GM19468 (cell line): ENCODE measurements around the gene PLIN4.
"Not testable (repeated sequence)": the region's sequence is repeated elsewhere in the genome, so short reads cannot be mapped to it uniquely, and the experiment has no call there.

ENCODE experiments used
- ATAC-seq: cut with Tn5 transposase; IDR thresholded peaks from one replicate; pipeline ENCODE4 v1.9.1; 2021; ENCODE audit warnings: mild to moderate bottlenecking, moderate library complexity, moderate number of reproducible peaks; ENCODE audit not compliant: unreplicated experiment; ENCODE audit errors: extremely low read depth

PLIN4 gene, protein sequence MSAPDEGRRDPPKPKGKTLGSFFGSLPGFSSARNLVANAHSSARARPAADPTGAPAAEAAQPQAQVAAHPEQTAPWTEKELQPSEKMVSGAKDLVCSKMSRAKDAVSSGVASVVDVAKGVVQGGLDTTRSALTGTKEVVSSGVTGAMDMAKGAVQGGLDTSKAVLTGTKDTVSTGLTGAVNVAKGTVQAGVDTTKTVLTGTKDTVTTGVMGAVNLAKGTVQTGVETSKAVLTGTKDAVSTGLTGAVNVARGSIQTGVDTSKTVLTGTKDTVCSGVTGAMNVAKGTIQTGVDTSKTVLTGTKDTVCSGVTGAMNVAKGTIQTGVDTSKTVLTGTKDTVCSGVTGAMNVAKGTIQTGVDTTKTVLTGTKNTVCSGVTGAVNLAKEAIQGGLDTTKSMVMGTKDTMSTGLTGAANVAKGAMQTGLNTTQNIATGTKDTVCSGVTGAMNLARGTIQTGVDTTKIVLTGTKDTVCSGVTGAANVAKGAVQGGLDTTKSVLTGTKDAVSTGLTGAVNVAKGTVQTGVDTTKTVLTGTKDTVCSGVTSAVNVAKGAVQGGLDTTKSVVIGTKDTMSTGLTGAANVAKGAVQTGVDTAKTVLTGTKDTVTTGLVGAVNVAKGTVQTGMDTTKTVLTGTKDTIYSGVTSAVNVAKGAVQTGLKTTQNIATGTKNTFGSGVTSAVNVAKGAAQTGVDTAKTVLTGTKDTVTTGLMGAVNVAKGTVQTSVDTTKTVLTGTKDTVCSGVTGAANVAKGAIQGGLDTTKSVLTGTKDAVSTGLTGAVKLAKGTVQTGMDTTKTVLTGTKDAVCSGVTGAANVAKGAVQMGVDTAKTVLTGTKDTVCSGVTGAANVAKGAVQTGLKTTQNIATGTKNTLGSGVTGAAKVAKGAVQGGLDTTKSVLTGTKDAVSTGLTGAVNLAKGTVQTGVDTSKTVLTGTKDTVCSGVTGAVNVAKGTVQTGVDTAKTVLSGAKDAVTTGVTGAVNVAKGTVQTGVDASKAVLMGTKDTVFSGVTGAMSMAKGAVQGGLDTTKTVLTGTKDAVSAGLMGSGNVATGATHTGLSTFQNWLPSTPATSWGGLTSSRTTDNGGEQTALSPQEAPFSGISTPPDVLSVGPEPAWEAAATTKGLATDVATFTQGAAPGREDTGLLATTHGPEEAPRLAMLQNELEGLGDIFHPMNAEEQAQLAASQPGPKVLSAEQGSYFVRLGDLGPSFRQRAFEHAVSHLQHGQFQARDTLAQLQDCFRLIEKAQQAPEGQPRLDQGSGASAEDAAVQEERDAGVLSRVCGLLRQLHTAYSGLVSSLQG (N-terminal part only)

DNA sequence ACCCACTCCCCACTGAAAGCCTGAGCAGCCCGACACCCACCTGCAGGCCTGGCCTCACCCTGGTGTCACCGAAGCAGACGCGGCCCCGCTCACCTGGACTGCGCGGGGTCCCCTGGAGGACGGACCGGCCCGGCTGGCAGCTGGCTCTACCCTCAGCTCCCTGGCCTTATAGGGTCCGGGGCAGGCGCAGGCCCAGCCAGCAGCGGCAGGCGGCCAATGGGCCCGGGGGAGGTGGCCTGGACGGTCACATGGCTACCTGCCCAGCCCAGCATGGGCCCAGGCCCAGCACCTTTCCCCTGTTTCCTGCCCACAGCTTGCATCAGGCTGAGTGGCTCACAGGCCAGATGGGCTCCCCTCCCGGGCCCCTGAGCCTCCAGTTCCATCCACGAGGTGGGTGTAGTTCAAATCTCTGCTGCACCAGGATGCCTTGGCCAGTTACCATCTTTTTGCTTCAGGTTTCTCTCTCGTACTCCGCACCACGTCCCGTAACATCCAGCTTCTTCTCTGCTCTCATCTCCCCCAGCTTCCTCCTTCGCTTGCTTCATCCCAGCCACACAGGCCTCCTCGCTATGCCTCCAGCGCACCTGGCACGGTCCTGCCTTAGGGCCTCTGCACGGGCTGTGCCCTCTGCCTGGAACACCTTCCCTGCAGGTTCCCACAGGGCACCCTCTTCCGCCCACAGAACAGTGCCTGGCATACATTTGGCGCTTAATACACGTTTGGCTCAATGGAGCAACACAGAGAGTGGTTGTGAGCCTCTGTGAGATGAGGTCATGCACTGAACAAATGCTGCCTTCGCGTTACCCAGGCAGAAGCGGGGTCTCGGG, at the start of gene PLIN4:
TSS of gene PLIN4 (minus strand) at position 142 of the 827 bp plus-strand sequence. CDS start 214 bp downstream, outside the sequence.
- ATAC-seq, result no peak

DNA sequence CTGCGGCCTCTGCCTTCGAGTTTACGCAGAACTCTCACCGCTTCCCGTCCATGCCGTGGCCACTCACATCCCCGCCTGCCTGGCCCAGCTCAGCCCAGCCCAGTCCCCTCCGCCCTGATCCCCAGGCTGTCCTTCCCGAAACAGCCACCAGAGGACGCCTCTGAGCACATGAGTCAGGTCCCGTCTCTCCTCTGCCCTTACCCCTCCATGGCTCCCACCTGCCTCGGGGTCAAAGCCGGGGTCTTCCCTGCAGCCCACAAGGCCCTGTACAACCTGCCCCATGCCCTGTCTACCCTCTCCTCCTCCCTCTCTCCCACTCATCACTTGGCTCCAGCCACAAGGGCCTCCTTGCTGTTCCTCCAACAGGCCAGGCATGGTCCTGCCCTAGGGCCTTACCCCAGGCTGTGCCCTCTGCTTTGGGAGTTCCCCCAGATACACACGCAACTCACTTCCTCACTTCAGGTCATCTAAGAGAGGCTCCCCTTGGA, 49.3 kb upstream of the PLIN4 start:
- no peak for ATAC-seq

DNA sequence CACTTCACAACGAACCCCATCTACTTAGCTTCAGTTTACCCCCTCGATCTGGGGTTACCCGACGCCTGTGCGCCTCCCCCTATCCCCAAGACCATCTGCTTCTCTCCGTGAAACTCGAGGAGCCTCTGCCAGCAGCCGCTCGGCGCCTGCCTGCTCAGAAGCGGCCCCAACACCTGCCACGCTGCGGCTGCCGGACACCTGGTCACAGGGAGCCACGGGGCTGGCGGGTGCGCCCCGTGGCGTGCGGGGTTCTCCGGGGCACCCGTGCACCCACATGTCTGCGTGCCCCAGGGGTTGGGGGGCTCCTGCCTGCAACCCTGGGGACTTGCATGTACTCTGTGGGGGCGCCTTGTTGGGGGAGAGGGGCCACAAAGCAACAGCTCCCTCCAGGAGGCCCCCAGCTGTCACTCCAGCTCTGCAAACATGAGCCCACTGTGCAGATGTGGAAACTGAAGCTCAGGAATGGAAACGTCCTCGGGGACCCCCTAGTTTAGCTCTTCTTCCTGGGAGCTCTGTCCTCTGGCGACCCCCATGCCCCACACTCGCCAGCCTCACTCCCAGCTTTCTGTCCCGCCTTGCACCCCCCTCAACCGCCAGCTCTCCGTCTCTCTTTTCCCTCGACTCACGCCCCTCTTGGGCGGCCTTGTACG, 48.2 kb upstream of the PLIN4 start:
- ATAC-seq, result no peak

DNA sequence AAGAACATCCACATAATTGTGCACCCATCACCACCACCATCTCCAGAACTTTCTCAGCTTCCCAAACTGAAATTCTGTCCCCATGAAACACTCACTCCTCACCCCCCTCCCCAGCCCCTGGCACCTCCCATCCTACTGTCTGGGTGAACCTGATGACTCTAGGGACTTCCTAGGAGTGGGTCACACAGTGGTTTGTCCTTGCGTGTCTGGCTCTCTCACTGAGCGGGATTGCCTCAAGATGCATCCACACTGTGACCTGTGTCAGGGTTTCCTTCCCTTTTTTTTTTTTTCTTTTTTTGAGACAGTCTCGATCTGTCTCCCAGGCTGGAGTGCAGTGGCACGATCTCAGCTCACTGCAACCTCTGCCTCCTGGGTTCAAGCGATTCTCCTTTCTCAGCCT, 45.3 kb upstream of the PLIN4 start:
- not testable (repeated sequence) for ATAC-seq

DNA sequence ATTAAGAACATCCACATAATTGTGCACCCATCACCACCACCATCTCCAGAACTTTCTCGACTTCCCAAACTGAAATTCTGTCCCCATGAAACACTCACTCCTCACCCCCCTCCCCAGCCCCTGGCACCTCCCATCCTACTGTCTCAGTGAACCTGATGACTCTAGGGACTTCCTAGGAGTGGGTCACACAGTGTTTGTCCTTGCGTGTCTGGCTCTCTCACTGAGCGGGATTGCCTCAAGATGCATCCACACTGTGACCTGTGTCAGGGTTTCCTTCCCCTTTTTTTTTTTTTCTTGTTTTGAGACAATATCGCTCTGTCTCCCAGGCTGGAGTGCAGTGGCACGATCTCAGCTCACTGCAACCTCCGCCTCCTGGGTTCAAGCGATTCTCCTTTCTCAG, 43.8 kb upstream of the PLIN4 start:
- ATAC-seq, result not testable (repeated sequence)

DNA sequence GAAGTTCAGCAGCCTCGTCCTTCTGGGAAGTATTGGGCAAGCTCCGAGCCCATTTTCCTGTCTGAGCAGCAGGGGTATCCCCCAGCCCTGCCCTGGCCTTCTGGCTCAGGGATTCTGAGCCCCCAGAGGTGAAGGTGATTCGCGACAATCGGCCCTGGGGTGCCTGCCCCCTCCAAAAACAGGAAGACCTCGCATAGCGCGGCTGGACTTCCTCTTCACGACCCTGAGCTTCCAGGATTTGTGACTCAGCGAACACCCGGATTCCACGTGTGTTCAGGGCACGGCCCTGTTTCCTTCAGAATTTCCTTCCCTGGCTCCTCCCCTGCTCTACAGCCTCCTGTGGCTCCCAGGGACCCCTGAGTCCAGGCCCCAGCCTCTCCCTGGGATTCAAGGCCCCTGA, 41.3 kb upstream of the PLIN4 start, which contains the start of gene SEMA6B:
TSS of gene SEMA6B (minus strand) at position 116 of the 400 bp plus-strand sequence. CDS start 1,227 bp downstream, outside the sequence.
- no peak for ATAC-seq

DNA sequence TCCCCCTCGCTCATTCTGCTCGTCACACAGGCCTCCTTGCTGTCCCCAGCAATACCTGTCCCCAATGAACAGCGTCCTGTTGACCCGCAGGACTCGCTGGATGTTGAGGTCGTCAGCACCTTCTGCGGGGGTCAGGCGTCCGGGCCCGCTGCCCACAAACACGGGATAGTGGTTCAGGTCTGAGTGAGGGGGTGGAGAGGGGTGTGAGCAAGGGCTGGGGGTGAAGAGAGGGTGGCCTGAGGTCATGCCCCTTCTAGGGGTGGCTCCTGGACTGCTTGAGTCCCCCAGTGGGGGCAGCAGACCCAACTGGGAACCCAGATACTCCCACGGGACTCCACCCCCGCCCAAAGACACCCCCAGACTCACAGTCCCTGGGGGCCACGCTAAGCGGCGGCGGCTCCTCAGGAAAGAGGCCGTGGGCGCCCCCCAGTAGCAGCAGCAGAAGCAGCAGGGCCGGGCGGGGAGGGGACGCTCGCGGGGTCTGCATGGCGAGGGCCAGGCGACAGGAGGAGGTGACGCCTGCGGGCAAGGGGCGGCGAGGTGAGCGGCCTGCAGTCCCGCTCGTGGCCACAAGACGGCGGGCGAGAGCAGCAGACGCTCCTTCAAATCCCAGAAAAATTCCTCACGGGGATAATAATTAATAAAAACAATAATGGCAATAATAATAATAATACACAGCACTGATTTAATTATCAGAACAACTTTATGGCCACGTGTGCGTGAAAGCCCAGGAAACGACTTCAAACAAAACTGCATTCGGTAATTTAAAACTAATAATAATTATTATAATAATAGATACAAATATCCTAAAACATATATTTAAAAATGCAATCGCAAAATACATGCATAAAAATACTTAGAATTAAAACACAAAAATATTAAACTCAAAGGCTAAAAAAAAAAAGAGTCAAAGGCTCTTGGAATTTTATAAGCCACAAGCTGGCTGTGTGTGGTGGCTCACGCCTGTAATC, 40.0 kb upstream of the PLIN4 start:
- ATAC-seq, result no peak

DNA sequence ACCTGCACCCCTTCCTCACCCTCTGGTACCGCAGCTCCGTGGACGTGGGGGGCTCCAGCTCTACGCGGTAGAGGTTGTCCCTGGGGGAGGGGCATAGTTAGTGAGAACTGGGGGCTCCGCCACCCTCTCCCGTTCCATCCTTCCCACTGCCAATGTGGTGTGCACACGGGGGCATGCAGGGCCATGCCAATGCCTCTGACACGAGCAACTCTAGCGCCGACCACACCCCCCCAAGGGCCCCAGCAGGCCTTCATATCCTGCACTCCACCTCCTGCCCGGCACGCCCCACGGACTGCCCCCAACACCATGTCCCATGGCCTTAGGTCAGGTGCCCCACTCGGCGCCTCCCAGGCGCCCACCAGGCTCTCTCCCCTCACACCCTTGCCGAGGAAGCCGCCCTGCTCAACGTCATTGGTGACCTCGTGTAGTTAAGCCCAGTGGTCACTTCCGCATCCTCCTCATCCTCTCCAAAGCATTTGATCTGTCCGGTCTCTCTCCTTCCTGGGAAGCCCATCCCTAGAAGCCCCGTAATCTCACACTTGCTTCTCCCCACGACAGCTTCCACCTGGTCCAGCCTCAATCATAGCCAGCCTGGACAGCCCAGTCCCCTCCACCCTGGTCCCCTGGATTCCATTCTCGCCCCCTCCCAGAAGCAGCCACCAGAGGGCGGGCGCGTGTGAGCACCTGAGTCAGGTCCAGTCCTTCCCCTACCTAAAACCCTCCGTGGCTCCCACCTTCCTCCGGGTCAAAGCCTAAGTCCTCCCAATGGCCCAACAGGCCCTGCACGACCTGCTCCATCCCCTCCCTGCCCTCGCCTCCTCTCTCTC, 39.1 kb upstream of the PLIN4 start:
- ATAC-seq, result no peak

DNA sequence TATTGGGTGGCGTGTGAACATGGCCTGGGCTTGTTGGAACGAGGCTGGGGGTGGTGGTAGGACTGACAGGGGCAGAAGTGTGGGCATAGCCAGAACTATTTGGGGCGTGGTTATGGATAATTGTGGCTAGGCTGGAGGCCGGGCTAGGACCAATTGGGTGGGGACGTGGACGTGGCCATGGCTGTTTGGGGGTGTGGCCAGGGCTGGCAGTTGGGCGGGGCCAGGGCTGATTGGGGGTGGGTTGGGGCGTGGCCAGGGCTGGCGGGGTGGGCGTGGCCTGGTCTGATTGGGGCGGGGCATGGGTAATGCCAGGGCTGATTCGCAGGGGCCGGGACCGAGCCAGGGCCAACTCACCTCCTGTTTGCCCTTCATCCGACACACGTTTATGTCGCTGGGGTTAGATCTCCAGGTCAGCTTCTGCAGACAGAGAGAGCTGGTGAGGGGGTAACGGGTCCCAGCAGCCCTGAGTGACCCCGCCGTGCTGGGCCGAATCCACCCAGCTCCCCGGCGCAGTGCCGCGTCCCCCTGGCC, 38.4 kb upstream of the PLIN4 start:
- ATAC-seq, result no peak

DNA sequence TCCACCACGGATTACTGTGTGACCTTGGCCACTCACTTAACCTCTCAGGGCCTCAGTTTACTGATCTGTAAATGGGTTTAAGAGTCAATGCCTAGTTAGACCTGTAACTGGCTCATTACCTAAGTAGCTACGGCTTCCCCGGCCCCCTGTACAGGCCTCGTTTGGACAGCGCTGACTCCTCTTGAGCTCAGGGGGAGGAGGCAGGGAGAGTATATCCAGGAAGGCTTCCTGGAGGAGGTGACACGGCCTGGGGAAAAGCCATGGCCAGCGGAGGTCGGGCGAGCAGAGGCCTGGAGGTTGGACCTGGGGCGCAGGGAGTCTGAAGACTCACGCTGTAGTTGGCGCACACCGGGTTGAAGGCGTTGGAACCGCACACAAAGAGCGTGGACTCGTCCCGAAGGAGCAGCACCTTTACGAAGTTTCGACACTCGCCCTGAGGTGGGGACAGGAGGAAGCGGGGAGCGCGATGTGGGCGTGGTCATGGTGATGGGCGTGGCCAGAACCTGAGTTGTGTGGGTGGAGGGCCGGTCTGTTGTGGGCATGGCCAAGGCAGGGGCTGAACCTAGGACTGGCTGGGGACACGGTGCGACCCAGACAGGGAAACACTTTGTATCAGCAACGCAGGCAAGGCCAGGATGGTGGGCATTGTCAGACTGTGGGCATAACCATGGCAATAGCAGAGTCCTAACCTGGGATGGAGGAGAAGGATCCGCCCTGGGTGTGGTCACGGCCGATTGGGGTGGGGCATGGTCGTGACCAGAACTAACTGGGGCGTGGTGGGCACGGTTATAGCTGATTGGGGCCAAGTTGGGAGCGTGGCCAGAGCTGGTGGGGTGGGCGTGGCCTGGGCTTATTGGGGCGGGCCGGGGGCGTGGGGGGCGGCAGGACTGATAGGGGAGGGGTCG, 37.6 kb upstream of the PLIN4 start:
- ATAC-seq, result no peak

DNA sequence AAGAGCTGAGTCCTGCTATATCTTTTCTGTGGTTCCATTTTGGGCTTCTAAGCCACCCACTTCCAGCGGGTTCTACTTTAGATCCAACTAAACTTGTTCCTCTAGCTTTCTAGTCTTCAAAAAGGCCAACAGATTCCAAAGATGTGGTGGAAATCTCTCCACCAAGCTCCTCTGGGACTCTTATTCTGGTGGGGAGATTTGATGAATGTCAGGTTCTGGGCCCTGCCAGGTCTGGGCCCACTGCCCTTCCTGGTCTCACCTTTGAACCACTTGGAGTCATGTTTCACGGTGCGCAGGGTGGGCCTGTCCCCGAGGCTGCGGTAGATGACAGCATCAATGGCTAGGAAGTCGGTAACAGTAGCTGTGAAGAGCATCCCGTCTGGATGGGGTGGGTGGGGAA, 36.4 kb upstream of the PLIN4 start:
- no peak for ATAC-seq

DNA sequence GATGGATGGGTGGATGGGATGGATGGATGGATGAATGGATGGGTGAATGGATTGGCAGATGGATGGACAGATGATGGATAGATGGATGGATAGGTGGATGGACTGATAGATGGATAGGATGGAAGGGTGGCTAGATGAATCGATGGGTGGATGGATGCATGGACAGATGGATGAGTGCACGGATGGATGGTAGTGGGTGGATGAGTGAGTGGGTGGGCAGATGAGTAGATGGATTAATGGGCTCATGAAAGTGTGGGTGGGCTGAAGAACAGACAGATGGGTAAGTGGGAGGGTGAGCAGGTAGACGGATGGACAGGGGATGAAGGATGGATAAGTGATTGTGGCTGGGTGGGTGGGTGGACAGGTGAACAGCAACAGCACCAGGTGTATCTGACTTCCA, 35.5 kb upstream of the PLIN4 start:
- no peak for ATAC-seq

DNA sequence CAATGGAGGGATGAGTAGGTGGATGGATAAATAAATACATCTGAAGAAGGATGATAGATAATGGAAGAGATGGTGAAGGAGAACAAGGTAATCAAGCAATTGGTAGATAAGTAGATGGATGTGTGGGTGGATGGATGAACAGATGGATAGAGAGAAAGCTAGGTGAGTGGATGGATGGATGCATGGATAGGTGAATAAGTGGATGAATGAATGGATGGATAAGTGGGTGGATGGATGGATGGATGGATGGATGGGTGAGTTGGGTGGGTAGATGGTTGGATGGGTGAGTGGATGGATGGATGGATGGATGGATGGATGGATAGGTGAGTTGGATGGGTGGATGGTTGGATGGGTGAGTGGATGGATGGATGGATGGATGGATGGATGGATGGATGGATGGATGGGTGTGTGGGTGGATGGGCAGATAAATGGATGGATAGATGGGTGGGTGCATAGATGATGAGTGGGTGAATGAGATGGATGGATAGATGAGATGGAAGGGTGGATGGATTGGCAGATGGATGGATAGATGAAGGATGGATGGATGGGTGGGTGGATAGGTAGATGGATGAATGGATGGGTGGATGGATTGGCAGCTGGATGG, 34.9 kb upstream of the PLIN4 start:
- no peak for ATAC-seq

DNA sequence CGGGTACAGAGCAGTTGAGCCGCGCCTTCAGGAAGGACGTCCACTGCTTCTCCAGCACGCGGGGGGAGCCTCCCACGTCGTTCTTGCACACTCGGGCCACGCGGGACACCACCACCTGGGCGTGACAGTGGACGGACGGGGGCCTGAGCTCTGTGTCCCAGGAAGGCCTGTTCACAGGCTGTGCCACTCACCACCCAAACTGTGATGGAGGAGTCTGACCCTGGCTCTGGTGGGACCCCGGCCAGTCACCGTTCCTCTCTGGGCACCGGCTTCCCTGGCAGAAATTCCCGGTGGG, 34.2 kb upstream of the PLIN4 start:
- ATAC-seq, result no peak

DNA sequence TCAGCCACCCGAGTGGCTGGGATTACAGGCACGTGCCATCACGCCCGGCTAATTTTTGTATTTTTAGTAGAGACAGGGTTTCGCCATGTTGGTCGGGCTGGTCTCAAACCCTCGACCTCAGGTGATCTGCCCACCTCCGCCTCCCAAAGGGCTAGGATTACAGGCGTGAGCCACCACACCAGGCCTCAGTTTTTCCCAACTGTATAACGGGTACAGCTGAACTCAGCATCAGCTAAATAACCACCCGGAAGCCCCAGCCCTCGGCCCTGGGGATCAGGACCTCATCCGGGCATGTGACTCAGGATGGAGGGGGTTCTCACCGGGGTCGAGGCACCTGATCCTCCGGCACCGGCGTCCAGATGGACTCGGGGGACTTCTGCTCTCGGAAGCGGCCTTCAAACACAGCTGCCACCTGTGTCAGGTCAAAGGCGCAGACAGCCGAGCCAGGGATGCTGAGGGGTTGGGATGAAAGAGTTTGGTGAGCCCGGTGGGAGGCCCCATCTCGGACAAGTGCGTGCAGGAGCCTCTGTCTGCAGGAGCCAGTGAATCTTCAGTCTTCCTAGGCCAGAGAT, 32.3 kb upstream of the PLIN4 start:
- ATAC-seq, result no peak
